ENCODE results near the gene GAPDH.

The GAPDH gene

GRCh38 chr12:6532051-6532926, 2.0 kb upstream of the GAPDH start:
- DNase-seq (ENCODE audit: low read depth) = peak; percentile 98
- TF ChIP-seq MYC (IDR thresholded peaks at IDR 0.05; ENCODE audit: low read depth, low read length) (peak; percentile 38; the same call in 1 of the 2 replicates), POLR2A (IDR thresholded peaks at IDR 0.05; ENCODE audit: extremely low read depth, insufficient read length) (peak; percentile 46), MAX (IDR thresholded peaks at IDR 0.05; ENCODE audit: low read depth, low read length) (peak; percentile 84), CTCF (IDR thresholded peaks at IDR 0.05; ENCODE audit: low read depth, low read length) (no peak)
- H3K4me3 ChIP-seq (ENCODE audit: low read depth, low read length) = peak overlapping the region; percentile 95

DNA sequence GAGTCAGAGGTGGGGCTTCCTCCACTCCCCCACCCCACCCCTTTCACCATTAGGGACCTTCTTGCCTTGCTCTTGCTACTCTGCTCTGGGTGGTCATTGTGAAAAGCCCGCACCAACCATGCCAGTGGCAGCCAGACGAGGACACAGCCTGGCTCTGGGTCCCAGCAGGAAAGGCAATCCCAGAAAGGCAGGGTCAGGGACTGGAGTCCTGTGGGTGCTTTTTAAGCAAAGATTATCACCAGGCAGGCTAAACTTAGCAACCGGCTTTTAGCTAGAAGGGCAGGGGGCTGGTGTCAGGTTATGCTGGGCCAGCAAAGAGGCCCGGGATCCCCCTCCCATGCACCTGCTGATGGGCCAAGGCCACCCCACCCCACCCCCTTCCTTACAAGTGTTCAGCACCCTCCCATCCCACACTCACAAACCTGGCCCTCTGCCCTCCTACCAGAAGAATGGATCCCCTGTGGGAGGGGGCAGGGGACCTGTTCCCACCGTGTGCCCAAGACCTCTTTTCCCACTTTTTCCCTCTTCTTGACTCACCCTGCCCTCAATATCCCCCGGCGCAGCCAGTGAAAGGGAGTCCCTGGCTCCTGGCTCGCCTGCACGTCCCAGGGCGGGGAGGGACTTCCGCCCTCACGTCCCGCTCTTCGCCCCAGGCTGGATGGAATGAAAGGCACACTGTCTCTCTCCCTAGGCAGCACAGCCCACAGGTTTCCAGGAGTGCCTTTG, 1.2 kb upstream of the GAPDH start:
- peak overlapping the region; percentile 95 for H3K4me3 ChIP-seq (ENCODE audit: low read depth, low read length)
- DNase-seq (ENCODE audit: low read depth) = peak; percentile 81

GRCh38 chr12:6533653-6533922, 729 bp upstream of the GAPDH start:
- H3K4me3 ChIP-seq (ENCODE audit: low read depth, low read length) = peak overlapping the region; percentile 95
- DNase-seq (ENCODE audit: low read depth) = no peak
- TF ChIP-seq CTCF (IDR thresholded peaks at IDR 0.05; ENCODE audit: low read depth, low read length) = no peak
- peak; percentile 25 for TF ChIP-seq POLR2A (IDR thresholded peaks at IDR 0.05; ENCODE audit: extremely low read depth, insufficient read length)

More for the DNA sequence above, 1.2 kb upstream of the GAPDH start:
- TF ChIP-seq POLR2A (IDR thresholded peaks at IDR 0.05; ENCODE audit: extremely low read depth, insufficient read length) (peak; percentile 31), MAX (IDR thresholded peaks at IDR 0.05; ENCODE audit: low read depth, low read length) (no peak), MYC (IDR thresholded peaks at IDR 0.05; ENCODE audit: low read depth, low read length) (0 out of 2 replicates have a peak, but pooled peaks have one; percentile 34)

GRCh38 chr12:6534695-6534944, 303 bp downstream of the GAPDH start:
- TF ChIP-seq POLR2A (IDR thresholded peaks at IDR 0.05; ENCODE audit: extremely low read depth, insufficient read length) = no peak
- no peak for TF ChIP-seq MYC (IDR thresholded peaks at IDR 0.05; ENCODE audit: low read depth, low read length)
- no peak for TF ChIP-seq MAX (IDR thresholded peaks at IDR 0.05; ENCODE audit: low read depth, low read length)
- TF ChIP-seq CTCF (IDR thresholded peaks at IDR 0.05; ENCODE audit: low read depth, low read length) = no peak
- no peak for DNase-seq (ENCODE audit: low read depth)
- H3K4me3 ChIP-seq (ENCODE audit: low read depth, low read length) = peak overlapping the region; percentile 95

DNA sequence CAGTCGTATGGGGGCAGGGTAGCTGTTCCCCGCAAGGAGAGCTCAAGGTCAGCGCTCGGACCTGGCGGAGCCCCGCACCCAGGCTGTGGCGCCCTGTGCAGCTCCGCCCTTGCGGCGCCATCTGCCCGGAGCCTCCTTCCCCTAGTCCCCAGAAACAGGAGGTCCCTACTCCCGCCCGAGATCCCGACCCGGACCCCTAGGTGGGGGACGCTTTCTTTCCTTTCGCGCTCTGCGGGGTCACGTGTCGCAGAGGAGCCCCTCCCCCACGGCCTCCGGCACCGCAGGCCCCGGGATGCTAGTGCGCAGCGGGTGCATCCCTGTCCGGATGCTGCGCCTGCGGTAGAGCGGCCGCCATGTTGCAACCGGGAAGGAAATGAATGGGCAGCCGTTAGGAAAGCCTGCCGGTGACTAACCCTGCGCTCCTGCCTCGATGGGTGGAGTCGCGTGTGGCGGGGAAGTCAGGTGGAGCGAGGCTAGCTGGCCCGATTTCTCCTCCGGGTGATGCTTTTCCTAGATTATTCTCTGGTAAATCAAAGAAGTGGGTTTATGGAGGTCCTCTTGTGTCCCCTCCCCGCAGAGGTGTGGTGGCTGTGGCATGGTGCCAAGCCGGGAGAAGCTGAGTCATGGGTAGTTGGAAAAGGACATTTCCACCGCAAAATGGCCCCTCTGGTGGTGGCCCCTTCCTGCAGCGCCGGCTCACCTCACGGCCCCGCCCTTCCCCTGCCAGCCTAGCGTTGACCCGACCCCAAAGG, 804 bp downstream of the GAPDH start:
- H3K4me3 ChIP-seq (ENCODE audit: low read depth, low read length) = peak overlapping the region; percentile 95
- DNase-seq (ENCODE audit: low read depth) = peak; percentile 87
- peak; percentile 8 for TF ChIP-seq POLR2A (IDR thresholded peaks at IDR 0.05; ENCODE audit: extremely low read depth, insufficient read length)
- TF ChIP-seq CTCF (IDR thresholded peaks at IDR 0.05; ENCODE audit: low read depth, low read length) = no peak
- peak; percentile 91 for TF ChIP-seq MAX (IDR thresholded peaks at IDR 0.05; ENCODE audit: low read depth, low read length)
- peak; percentile 91 for TF ChIP-seq MYC (IDR thresholded peaks at IDR 0.05; ENCODE audit: low read depth, low read length)

DNA sequence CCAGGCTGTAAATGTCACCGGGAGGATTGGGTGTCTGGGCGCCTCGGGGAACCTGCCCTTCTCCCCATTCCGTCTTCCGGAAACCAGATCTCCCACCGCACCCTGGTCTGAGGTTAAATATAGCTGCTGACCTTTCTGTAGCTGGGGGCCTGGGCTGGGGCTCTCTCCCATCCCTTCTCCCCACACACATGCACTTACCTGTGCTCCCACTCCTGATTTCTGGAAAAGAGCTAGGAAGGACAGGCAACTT, 1.3 kb downstream of the GAPDH start:
- no peak for TF ChIP-seq POLR2A (IDR thresholded peaks at IDR 0.05; ENCODE audit: extremely low read depth, insufficient read length)
- no peak for TF ChIP-seq CTCF (IDR thresholded peaks at IDR 0.05; ENCODE audit: low read depth, low read length)
- TF ChIP-seq MYC (IDR thresholded peaks at IDR 0.05; ENCODE audit: low read depth, low read length) = no peak
- TF ChIP-seq MAX (IDR thresholded peaks at IDR 0.05; ENCODE audit: low read depth, low read length) = no peak
- no peak for DNase-seq (ENCODE audit: low read depth)
- peak overlapping the region; percentile 95 for H3K4me3 ChIP-seq (ENCODE audit: low read depth, low read length)

Measured in NB4 (cell line).